A549 (cell line): ENCODE results near the gene CTU1. TPM values are rescaled to one million over a fixed set of nuclear protein-coding genes. Genes with fewer than 3 reads are reported as not detected.

Experiments
- ATAC-seq, 2 experiments: fragments of 200-7000 bp in 1 of 2; fragments of >200 bp in 1 of 2; cut with Nextera tagmentation in 1 of 2; cut with Tn5 transposase in 1 of 2; 3 replicates each; pipeline versions ENCODE4 v1.8.0 to v1.9.1; 2018 to 2020; ENCODE audit warnings: mild to moderate bottlenecking in 1 of 2, moderate library complexity in 1 of 2
- CTCF ChIA-PET: fragments of 300-600 bp; sonication (Branson Sonifier 250); formaldehyde crosslinking; extraction: SDS; loops from one replicate; lab custom pipeline; 2021; ENCODE audit warnings: antibody characterized with exemption, inconsistent platforms; lab: Yijun Ruan, JAX
- POLR2A ChIA-PET: fragments of 350-600 bp; formaldehyde crosslinking; extraction: SDS; loops from one replicate; lab custom pipeline; 2021; ENCODE audit warnings: antibody characterized with exemption, inconsistent platforms; lab: Yijun Ruan, JAX
- DNase-seq, 2 experiments: peaks; one replicate each; pipeline versions ENCODE4 v3.0.0 to v3.0.0-alpha.2; 2011 to 2016; ENCODE audit warnings: low read depth in 1 of 2, low spot score in 1 of 2
- FAIRE-seq: peaks from 2 replicates; lab custom pipeline; 2011; peaks lifted over from hg19 to GRCh38; lab: Jason Lieb, UNC
- H3K27ac ChIP-seq, 2 experiments: fragments of >200 bp; sonication (Bioruptor Twin); formaldehyde crosslinking; 3 replicates each; pipeline ENCODE4 v1.5.1; 2016 to 2017
- H3K4me1 ChIP-seq: fragments of >200 bp; sonication (Bioruptor Twin); formaldehyde crosslinking; 3 replicates; pipeline ENCODE4 v1.6.1; 2016
- H3K4me2 ChIP-seq: fragments of >200 bp; sonication (Bioruptor Twin); formaldehyde crosslinking; 3 replicates; pipeline ENCODE4 v1.6.1; 2016
- H3K4me3 ChIP-seq: fragments of >200 bp; sonication (Bioruptor Twin); formaldehyde crosslinking; 3 replicates; pipeline ENCODE4 v1.5.1; 2016
- H3K9me3 ChIP-seq: fragments of >200 bp; sonication (Bioruptor Twin); formaldehyde crosslinking; 3 replicates; pipeline ENCODE4 v1.6.1; 2016
- BCL3 ChIP-seq: fragments of >200 bp; sonication (Bioruptor Twin); formaldehyde crosslinking; IDR thresholded peaks from 3 replicates; pipeline ENCODE4 v1.6.1; 2016
- BHLHE40 ChIP-seq: IDR thresholded peaks from 2 replicates; pipeline ENCODE4 v1.6.1; 2012; ENCODE audit warnings: low read depth, low read length, inconsistent platforms
- CBX8 ChIP-seq: fragments of 200-600 bp; sonication (generic); IDR thresholded peaks from 2 replicates; pipeline ENCODE4 v1.6.1; 2016
- EHF ChIP-seq: fragments of 250-450 bp; sonication (Bioruptor Pico); IDR thresholded peaks from 2 replicates; pipeline ENCODE4 v1.5.0; 2020; ENCODE audit warnings: mild to moderate bottlenecking
- ELK1 ChIP-seq: fragments of 150-350 bp; IDR thresholded peaks from 2 replicates; pipeline ENCODE4 v1.6.1; 2014; ENCODE audit warnings: low read depth, mild to moderate bottlenecking, low read length
- HOXA7 ChIP-seq: fragments of 250-450 bp; sonication (Bioruptor Pico); IDR thresholded peaks from 2 replicates; pipeline ENCODE4 v1.5.0; 2020; ENCODE audit warnings: mild to moderate bottlenecking, moderate library complexity
- KDM1A ChIP-seq: fragments of 200-600 bp; sonication (generic); IDR thresholded peaks from 2 replicates; pipeline ENCODE4 v1.6.1; 2016; ENCODE audit warnings: low read depth, mild to moderate bottlenecking
- MAFK ChIP-seq: fragments of 450-650 bp; IDR thresholded peaks from 2 replicates; pipeline ENCODE4 v1.6.1; 2014; ENCODE audit not compliant: partially characterized antibody
- MAZ ChIP-seq: fragments of 150-350 bp; IDR thresholded peaks from 2 replicates; pipeline ENCODE4 v1.6.1; 2014; ENCODE audit warnings: antibody characterized with exemption, low read depth, low read length, borderline replicate concordance
- NFE2L2 ChIP-seq: fragments of 150-350 bp; conservative IDR thresholded peaks from 2 replicates; pipeline ENCODE4 v1.6.1; 2014; ENCODE audit warnings: low read length
- NPAS2 ChIP-seq: fragments of 250-450 bp; sonication (Bioruptor Pico); IDR thresholded peaks from 2 replicates; pipeline ENCODE4 v1.8.0; 2022; ENCODE audit warnings: mild to moderate bottlenecking, moderate library complexity, borderline replicate concordance
- POLR2AphosphoS2 ChIP-seq: conservative IDR thresholded peaks from 2 replicates; pipeline ENCODE4 v1.6.1; 2012; ENCODE audit warnings: low read length, improper control_type of control experiment, inconsistent platforms
- RARB ChIP-seq: fragments of 250-450 bp; sonication (Bioruptor Pico); IDR thresholded peaks from 2 replicates; pipeline ENCODE4 v1.8.0; 2021; ENCODE audit warnings: mild to moderate bottlenecking, moderate library complexity
- REST ChIP-seq: fragments of 200-600 bp; sonication (generic); IDR thresholded peaks from 2 replicates; pipeline ENCODE4 v1.6.1; 2016; ENCODE audit warnings: antibody characterized with exemption, mild to moderate bottlenecking, moderate library complexity
- RNF2 ChIP-seq: fragments of 200-600 bp; sonication (generic); IDR thresholded peaks from 2 replicates; pipeline ENCODE4 v1.6.1; 2016; ENCODE audit warnings: low read depth, mild to moderate bottlenecking, antibody characterized with exemption, moderate library complexity, borderline replicate concordance
- TFCP2L1 ChIP-seq: fragments of 250-450 bp; sonication (Bioruptor Pico); IDR thresholded peaks from 2 replicates; pipeline ENCODE4 v1.5.0; 2021; ENCODE audit warnings: mild to moderate bottlenecking
- TP53 ChIP-seq: fragments of 250-450 bp; sonication (Bioruptor Pico); IDR thresholded peaks from 2 replicates; pipeline ENCODE4 v1.5.0; 2021; ENCODE audit warnings: mild to moderate bottlenecking, moderate library complexity
- ZNF302 ChIP-seq: fragments of 250-450 bp; sonication (Bioruptor Pico); IDR thresholded peaks from 2 replicates; pipeline ENCODE4 v1.9.0; 2021; ENCODE audit warnings: inconsistent platforms, mild to moderate bottlenecking, moderate library complexity
- WGBS: methylation state at CpG from one replicate; pipeline ENCODE4 v1.1.6; 2017; ENCODE audit errors: missing lambda C conversion rate; 5-methylcytosine and 5-hydroxymethylcytosine counted together
- polyA plus RNA-seq, 4 experiments: library from polyadenylated mRNA; depleted of rRNA in 3 of 4; stranded (reverse); fragments of >200 nt; fragmentation: RNase III in 1 of 4; extraction: RNeasy Plus Mini Kit Qiagen cat#74134 plus additional on column Dnase treatment in 1 of 4; gene quantifications; 2 replicates in 3 of 4; 3 replicates in 1 of 4; pipeline ENCODE4 v1.2.3, GENCODE V29; 2011 to 2017

Gene CTU1
- polyA plus RNA-seq, 2 of the 4 experiments (the other 2 are of a cell fraction) = 4.5 to 7.4 TPM

GRCh38 chr19:51091895-51092873, 16.0 kb downstream of the CTU1 start:
- ChIA-PET POLR2A (no interaction called here), CTCF (interaction anchor here (0.6 to 9.7 kb wide), 6 partner anchors 55 to 174 kb away, joined by 3 to 147 read pairs (median 4); partner anchors contain the start of genes KLK10 and KLK11)
- no peak for DNase-seq
- TF ChIP-seq HOXA7 (no peak), KDM1A (no peak), NFE2L2 (no peak), MAZ (no peak), ZNF302 (CRISPR knock-in tag) (no peak)
- TF ChIP-seq, all 56 proteins: peak for 0
- Histone ChIP-seq H3K4me3 (no peak overlapping the region), H3K27ac (no peak overlapping the region), H3K9me3 (no peaks in the 10 kb centered on the region), H3K4me2 (no peak overlapping the region), H3K4me1 (peaks cover 4% of the 10 kb centered on the region; the same call in 1 of the 3 replicates)
- WGBS = 62% methylated on average over 16 of the region's 16 CpGs
- FAIRE-seq (no peak), ATAC-seq (no peak)

GRCh38 chr19:51091126-51091525, 17.1 kb downstream of the CTU1 start:
- no peaks in the 10 kb centered on the region for H3K4me1 ChIP-seq
- 63% methylated on average over 10 of the region's 10 CpGs for WGBS

More at GRCh38 chr19:51091126-51091525, 17.1 kb downstream of the CTU1 start:
- TF ChIP-seq MAFK (no peak), TP53 (CRISPR knock-in tag) (no peak), NPAS2 (no peak), BCL3 (no peak), CBX8 (no peak), TFCP2L1 (CRISPR knock-in tag) (no peak), POLR2AphosphoS2 (no peak), BHLHE40 (no peak), RARB (CRISPR knock-in tag) (no peak), EHF (CRISPR knock-in tag) (no peak), REST (no peak), ELK1 (no peak), RNF2 (no peak)
- no peak for ATAC-seq
- no peak overlapping the region for H3K4me2 ChIP-seq
- no peak for DNase-seq
- ChIA-PET POLR2A (no interaction called here), CTCF (interaction anchor here (0.7 to 9.7 kb wide), 3 partner anchors 11 to 71 kb away, joined by 3 to 147 read pairs (median 5); partner anchors contain the start of gene KLK10)
- H3K27ac ChIP-seq = no peak overlapping the region
- no peak overlapping the region for H3K4me3 ChIP-seq
- no peaks in the 10 kb centered on the region for H3K9me3 ChIP-seq
- FAIRE-seq = no peak
